Left colon (tissue), 2 donors: ENCODE data around the gene DPF1. TPM values are rescaled to one million over a fixed set of nuclear protein-coding genes. Genes with fewer than 3 reads are reported as not detected.
"Not testable (repeated sequence)": the region's sequence is repeated elsewhere in the genome, so short reads cannot be mapped to it uniquely, and the experiment has no call there.

Experiments
- ATAC-seq: fragments of 200-7000 bp; cut with Tn5 transposase; one replicate; pipeline ENCODE4 v1.9.1; 2020; ENCODE audit warnings: mild to moderate bottlenecking, moderate library complexity
- DNase-seq, 2 donors: peaks; one replicate each; pipeline ENCODE4 v3.0.0-alpha.2; 2020
- intact Hi-C, 2 donors: fragments of 100-400 bp; cut with DNase I in 1 of 2; cut with micrococcal nuclease in 1 of 2; formaldehyde crosslinking; loops; one replicate each; pipeline versions ENCODE4 v1.11.2 to v1.14.0; 2022; cut with DNase I, micrococcal nuclease
- total RNA-seq, 2 donors: library from RNA; stranded (reverse); fragmentation: NEBNext Ultra II Directional; extraction: Animal tissue kit (Norgen Biotek cat#: 25700); gene quantifications; one replicate each; pipeline ENCODE4 v1.2.1, GENCODE V29; 2021
- donor health status: DM: no; HTN: no; CAD: no.
- donor health status: DM: yes; HTN: yes; CAD: no.

Gene DPF1
- total RNA-seq, 2 donors from 2014 or later, result not detected

DNA sequence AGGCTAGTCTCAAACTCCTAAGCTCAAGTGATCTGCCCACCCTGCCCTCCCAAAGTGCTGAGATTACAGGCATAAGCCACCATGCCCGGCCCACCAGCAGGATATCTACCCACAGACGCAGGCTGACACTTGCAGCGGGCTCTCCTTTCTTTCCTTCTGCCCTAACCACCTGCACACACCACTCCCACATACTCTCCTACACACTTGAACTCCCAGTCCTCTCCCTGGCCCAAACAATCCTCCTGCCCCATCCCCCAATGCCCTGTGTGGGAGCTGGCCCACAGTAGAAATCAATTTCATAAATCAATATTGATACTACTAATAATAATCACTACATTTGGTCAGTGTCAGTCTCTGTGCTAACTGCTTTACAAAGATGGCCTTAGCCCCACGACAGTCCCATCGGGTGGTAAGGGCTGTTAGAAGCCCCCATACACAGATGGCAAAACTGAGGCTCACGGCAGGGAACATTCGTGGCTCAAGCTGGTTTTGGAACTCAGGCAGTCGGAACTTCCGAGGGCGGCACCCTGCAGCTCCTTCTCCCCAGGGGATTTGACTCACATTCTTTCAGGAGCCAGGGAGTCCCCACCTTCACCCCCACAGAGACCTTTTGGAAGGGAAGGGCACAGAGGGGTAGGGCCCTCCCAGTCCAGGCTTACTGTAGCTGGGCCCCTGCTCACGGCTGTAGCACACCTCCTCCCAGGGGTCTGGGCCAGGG is 3.4 kb upstream of the DPF1 start:
- ATAC-seq, result no peak
- intact Hi-C loops, result no loop called here
- DNase-seq, result no peak

DNA sequence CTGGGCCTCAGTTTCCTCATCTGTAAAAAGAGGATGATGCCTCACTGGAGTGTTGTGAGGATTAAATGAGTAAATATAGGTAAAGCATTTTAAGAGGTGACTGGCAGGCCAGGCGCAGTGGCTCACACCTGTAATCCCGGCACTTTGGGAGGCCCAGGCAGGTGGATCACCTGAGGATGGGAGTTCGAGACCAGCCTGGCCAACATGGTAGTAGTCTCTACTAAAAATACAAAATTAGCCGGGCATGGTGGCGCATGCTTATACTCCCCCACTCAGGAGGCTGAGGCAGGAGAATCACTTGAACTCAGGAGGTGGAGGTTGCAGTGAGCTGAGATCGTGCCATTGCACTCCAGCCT is 819 bp upstream of the DPF1 start:
- DNase-seq, intact Hi-C loops, ATAC-seq: not testable (repeated sequence)

DNA sequence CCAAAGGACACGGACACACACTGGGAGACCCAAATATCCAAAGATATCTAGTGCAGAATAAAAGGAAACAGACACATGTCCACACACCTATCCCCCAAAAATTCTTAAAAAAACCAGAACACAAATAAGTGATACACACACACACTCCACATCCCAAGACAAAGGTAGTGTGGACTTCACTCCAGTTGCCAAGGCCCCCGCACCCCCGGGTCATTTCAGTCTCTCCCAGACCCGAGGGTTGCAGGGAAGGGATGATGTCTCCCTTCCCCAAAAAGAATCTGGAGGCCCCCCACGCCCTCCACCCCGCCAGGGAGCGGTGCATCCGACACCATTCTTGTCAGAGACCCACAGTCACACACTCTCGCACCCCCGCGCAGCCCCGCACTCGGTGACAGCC is 407 bp downstream of the DPF1 start:
- DNase-seq (no peak), ATAC-seq (no peak)
- intact Hi-C loops, result no loop called here

DNA sequence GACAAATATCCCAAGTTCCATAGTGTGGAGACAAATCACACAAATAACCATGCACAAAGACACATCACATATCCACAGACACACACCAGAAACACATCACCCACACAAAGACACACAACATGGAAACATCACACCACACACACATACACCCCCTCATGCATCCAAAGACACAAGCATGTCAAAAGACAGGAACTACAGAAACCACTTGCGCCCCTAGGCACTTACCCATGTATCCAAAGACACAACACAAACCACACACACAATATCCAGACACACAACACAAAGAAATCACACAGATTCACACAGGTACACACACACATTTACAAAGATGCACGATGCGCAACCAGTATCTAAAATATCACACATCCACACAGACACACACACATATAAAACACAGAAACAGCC is 901 bp downstream of the DPF1 start:
- intact Hi-C loops, result no loop called here
- DNase-seq (no peak), ATAC-seq (no peak)

DNA sequence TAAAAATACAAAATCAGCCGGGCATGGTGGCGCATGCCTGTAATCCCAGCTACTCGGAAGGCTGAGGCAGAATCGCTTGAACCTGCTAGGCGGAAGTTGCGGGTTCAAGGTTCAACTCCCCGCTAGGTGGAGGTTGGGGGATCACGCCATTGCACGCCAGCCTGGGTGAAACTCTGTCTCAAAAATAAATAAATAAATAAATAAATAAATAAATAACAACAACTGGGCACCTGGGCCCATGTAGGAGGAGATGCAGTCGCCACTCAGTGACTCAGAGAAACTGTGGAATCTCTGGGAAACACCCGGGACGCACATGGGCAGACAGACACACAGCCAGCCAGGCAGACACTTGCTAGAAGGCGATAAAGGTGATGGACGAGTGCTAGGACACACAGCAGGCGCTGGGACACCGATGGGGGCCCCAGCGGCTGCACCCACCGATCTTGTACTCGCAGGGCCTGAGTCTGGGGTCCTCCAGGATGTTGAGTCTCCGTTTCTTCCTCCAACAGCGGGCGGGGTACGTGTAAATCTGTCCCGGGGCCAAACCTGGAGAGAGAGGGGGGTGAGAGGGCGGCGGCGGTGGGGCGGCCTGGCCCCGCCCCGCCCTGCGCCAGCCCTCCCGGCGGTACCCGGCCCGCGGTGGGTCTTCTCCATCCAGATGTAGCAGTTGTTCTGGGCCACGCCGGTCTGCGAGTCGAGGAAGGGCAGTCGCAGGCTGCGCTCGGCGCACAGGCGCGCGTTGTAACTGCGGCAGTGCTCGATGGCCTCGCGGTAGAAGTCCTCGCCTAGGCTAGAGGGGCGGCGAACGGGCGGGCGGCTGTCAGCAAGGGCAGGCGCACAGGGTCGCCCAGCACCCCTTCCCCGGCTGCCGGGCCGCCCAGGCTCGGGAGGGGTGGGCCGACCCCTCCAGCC is 1.8 kb downstream of the DPF1 start:
- peak; percentile 24 for ATAC-seq
- intact Hi-C loops, result no loop called here
- DNase-seq, result no peak

DNA sequence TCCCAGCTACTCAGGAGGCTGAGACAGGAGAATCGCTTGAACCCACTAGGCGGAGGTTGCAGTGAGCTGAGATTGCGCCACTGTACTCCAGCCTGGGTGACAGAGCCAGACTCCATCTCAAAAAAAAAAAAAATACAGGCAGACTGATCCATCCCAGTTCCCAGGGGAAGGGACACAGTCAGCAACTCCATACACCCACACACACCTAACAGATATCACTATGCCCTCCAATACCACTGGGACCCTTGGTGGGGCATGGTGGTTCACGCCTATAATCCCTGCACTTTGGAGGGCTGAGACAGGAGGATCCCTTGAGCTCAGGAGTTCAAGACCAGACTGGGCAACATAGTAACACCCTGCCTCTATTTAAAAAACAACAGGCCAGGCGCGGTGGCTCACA is 2.6 kb downstream of the DPF1 start:
- ATAC-seq, result no peak
- intact Hi-C loops, result no loop called here
- DNase-seq, result no peak

DNA sequence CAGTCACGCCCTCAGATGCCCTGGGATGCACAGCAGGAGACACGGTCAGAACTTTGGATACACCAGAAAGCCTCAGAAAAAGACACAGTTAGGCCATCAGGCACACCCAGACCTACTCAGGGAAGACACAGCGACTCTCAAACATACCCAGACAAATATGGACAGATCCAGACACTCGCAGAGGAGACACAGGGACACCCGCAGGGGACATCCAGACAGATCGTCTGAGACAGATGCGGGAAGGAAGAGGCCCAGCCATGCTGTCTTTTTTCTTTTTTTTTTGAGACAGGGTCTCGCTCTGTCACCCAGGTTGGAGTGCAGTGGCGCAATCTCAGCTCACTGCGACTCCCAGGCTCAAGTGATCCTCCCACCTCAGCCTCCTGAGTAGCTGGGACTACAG is 4.8 kb downstream of the DPF1 start:
- ATAC-seq (no peak), DNase-seq (no peak)
- intact Hi-C loops, result no loop called here

DNA sequence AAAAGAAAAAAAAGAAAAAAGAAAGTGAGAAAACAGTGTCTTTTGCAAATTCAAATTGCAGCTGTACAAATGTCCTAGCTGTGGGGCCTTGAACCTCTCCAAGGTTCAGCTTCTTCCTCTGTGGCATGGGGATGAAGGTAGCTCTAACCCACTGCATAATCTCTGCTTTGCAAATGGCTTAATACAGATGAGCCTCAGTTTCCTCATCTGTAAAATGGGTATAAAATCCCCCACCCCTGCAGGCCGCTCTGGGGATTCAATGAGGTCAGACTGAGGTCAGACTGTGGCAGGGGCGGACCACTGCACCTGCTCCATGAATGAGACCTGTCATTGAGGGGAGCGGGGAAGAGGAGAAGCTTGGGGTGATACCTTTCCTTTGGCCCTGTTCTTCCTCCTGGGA is 5.8 kb downstream of the DPF1 start:
- intact Hi-C loops, result no loop called here
- DNase-seq (no peak), ATAC-seq (no peak)

DNA sequence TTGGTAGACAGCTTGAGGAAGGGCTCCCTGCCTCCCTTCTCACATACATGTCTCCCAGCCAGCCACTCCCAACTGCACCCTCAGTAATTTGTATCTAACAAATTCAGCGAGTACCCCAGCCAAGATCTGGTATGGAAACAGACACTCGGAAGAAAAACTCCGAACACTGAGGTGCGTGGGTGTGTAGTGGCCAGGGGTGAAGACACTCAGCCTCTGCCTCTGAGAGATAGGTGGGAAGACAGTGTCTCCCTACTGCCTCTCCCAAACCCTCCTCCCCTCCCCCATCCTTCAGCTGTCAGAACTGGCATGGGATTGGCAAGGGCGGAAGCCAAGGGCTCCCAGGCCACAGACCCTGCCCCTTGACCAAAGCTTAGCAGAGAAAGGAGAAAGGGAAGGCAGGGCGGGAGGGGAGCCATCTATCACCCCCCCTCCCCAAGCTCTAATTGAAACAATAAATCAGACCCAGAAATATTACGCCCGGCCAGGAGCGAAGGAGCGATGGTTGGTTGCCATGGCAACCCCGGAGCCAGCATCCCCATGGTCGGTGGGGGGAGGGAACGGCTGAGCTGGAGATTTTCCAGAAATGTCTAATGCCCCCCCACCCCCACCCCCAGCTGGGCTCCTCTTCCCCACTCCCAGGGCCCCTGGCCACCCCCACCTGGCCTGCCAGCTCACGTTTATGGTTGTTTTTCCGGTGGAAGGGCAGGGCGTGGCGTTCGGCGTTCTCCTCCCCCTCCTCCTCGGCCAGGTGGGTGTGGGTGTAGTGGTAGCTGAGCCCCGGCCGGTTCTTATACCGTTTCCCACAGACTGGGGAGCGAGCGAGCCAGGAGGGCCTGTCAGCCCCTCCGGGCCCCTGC is 7.0 kb downstream of the DPF1 start:
- DNase-seq (peak in 1 of 2 donors; percentile 34), ATAC-seq (peak; percentile 66)
- intact Hi-C loops, result no loop called here

DNA sequence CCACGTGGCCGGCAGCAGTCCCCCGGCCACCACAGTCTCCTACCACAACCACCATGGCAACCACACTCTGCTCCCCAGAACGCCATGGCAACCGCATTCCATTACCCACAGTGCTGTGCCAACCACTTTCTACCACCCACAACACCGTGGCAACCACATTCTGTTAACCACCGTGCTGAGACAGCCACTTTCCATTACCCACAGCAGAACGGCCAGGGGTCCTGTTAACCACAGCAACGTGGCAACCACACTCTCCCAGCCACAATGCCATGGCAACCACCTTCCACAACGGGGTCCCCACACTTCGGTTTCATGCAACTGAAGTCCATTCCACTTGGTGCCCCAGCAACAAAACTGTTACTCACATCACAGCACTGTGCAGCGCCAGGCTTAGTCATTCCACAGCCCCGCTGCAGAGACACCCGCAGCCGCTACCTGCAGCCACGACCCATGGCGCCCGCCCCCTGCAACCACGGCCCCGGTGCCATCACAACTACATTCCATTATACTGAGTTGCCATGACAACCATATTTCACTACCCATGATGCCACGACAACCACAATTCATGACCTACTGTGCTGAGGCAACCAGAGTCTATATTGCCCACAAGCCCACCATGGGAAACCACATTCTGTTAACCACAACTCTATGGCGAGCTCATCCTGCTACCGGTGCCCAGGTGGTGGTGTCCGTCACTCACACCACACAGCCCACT is 10.0 kb downstream of the DPF1 start:
- DNase-seq (no peak), ATAC-seq (no peak)

DNA sequence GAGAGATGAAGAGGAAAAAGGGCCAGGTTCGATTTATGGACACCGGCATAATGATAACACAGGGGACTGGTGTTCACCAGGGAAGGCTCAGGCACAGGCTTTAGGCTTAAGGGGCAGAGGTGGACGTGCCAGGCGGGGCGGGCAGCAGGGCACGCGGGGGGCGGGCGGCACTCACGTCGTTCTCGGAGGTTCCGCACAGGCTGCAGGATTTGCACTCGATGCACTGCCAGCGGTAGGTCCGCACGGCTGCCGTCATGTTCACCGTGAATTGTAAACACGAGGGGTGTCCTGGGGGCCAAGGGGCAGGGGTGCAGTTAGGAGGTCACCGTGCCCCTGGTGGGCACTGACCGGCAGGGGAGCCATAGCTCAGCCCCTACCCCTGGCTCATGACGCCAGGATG is 10.6 kb downstream of the DPF1 start:
- no peak for ATAC-seq
- no peak for DNase-seq
- intact Hi-C loops, result no loop called here

More for the DNA sequence above, 10.0 kb downstream of the DPF1 start:
- intact Hi-C loops, result no loop called here

DNA sequence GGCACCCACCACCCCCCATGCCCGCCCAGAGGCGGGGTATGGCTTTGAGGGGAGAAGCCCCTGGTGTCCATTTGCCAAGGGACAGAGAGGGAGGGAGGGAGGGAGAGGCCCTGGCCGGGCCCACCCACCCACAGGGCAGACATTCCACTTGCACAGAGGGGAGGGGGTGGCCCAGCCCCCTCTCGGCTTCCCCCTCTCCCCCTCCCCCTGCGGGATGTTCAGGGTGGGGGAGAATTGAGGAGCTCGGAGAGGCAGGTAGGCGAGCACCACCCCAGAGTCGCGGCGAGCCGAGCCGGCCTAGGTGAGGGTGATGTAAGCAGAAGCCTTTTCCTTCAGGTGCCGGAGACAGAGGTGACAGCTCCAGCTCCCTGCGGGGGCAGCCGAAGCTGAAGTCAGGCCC is 12.3 kb downstream of the DPF1 start:
- intact Hi-C loops, result no loop called here
- DNase-seq (no peak), ATAC-seq (no peak)

DNA sequence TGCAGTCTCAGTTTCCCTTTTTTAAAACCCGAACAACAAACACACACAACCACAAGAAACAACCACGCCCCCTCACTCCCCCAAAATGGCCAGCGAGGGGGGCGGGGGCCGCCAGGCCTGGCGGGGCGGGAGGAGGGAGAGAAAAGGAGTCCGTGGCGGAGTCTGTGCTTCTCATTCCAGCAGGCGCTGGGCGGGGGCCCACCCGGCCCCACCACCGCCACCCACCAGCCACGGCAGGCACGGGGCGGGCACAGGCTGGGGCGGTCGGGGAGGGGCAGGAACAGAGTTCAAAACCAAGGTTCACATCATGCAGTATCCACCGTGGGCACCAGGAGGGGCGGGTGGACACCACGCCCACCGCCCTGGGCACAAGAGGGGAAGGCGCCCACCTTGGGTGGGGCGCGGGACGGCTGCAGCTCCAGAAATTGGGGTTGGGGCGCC is 12.9 kb downstream of the DPF1 start:
- DNase-seq, result no peak
- ATAC-seq, result peak; percentile 33
- intact Hi-C loops, result no loop called here

DNA sequence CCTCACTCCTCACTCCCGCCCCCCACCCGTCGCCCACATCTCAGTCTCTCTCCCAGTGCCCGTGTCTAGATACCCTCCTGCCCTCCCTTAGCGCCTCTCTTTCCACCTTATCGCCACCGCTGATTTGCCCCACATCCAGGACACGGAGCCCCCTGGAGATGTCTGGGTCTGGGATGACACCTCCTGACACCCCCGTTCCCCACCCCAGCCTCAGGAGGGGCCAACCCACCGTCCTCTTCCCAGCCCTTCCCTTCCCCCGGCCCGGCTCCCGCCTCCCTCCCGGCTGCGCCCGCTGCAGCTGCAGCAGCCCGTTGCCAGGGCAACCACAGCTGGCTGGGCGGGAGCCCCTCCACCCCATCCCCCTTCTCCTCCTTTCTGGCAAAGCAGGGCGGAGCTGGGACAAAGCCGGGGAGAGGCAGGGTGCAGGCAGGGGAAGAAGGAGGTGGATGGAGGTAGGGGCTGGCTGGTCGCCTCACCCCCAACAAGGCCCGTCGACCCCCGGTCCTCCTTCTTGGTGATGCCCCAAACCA is 13.5 kb downstream of the DPF1 start:
- peak; percentile 19 for ATAC-seq
- DNase-seq, result peak in 1 of 2 donors; percentile 36
- intact Hi-C loops, result no loop called here

DNA sequence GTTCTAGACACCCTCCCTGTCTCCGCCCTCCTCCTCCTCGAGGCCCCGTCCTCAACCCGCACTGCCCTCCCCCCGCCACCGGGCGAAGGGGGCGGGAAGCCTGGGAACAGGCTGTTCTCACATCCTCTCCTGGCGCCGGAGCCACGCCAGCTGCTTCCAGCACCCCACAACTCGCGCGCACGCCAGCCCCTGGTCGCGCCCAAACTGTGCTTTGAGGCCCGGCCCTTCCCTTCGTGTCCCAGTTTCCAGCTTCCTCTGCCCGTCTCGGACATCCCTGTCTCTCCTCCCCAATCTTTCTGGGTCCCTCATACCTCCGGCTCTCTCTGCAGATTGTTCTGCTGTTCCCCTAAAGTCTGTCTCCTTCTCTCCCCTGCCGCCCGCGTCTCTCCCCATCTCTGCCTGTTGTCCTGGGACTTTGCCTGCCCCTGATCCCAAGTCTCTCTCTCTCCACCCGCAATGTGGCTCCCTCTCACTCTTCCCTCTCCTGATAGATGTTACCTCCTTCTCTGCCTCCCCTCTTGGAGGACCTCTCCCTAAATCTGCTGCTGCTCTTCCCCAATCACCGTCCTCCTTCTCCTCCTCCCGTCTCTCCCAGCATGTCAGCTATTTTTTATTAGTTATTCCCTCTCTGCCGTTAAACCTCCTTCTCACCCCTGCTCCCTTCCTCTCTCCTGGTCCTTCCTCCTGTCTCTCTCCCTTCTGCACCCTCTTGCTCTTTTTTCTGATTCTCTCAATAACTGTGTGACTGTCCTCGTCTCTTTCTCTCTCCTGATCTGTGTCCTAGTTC is 14.2 kb downstream of the DPF1 start:
- DNase-seq (peak; percentile 39 to 68), ATAC-seq (peak; percentile 30)
- intact Hi-C loops, result no loop called here

DNA sequence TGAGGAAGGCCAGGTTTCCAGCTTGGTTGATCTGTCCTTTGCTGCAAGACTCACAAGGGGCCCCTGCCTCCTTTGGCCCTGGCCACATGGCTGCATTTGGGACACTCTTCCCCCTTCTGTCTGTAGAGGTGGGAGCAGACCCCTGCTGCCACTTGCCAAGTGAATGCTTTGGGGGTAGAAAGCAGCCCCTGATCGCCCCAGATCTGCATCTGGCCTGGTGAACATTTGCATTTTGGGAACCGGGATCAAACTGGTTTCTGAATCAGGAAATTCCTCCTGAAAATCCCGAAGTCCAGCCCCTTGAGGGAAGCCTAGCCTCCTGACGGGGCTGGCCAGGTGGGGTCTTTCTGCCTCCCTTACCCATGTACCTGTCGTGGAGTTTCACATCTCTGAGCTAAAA is 14.9 kb downstream of the DPF1 start:
- ATAC-seq, result peak; percentile 16

DNA sequence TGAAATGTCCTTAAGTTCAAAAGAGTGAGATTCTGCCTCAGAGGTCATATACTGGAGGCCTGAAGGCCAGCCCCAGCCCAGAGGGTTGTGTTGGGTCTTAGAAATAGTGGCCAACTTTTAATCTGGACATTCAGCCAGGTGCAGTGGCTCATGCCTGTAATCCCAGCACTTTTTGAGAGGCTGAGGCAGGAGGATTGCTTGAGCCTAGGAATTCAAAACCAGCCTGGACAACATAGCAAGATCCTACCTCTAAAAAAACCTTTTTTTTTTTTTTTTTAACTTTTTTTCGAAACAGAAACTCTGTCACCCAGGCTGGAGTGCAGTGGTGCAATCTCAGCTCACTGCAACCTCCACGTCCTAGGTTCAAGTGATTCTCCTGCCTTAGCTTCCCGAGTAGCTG is 15.5 kb downstream of the DPF1 start:
- DNase-seq (no peak), ATAC-seq (no peak)
- intact Hi-C loops, result no loop called here

More for the DNA sequence above, 14.9 kb downstream of the DPF1 start:
- intact Hi-C loops, result no loop called here
- no peak for DNase-seq

DNA sequence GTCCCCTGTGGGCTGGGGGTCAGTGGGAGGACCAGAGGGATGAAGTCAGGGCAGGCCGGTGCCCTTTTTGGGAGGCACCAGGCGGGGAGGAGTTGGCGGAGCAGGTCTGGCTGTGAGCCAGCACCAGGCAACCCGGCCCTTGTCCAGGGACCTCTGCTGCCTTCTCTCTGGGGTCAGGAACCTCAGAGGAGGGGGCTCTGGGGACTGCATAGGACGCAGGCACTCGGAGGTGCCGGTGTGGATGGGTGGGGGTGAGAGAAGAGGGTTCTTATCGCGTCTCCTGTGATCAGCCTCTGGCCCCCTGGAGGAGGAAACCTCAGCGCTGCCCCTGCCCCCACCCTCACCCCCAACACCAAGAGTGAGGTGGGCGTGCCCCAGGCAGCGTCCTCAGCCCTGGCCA is 16.5 kb downstream of the DPF1 start:
- DNase-seq (no peak), ATAC-seq (no peak)
- intact Hi-C loops, result no loop called here
